Middle frontal gyrus (tissue), 1 donor: ENCODE data around the gene WNT3.
"Not testable (repeated sequence)": the region's sequence is repeated elsewhere in the genome, so short reads cannot be mapped to it uniquely, and the experiment has no call there.

Source experiments
- DNase-seq: peaks from one replicate; pipeline ENCODE4 v3.0.0-alpha.2; 2015; ENCODE audit warnings: low spot score; ENCODE audit errors: extremely low spot score

Gene WNT3

DNA sequence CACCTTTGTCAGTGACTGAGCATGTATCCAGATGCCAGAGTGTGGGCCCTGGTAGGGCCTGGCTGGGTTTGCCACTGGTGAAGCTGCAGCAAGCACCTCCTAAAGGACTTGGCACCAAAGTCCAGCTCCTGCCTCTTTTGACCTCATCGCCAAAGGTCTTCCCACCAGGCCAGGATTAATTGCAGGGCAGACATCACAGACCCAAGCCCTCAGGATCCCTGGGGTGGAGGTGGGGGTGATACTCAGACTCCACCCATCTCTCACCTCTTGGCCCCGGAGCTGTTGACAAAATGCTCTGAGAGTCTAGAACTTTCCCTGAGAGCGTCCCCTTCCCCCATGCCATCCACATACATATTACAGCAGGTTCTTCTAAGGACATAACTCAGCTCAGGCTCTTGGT is 4.6 kb downstream of the WNT3 start:
- DNase-seq, result no peak

DNA sequence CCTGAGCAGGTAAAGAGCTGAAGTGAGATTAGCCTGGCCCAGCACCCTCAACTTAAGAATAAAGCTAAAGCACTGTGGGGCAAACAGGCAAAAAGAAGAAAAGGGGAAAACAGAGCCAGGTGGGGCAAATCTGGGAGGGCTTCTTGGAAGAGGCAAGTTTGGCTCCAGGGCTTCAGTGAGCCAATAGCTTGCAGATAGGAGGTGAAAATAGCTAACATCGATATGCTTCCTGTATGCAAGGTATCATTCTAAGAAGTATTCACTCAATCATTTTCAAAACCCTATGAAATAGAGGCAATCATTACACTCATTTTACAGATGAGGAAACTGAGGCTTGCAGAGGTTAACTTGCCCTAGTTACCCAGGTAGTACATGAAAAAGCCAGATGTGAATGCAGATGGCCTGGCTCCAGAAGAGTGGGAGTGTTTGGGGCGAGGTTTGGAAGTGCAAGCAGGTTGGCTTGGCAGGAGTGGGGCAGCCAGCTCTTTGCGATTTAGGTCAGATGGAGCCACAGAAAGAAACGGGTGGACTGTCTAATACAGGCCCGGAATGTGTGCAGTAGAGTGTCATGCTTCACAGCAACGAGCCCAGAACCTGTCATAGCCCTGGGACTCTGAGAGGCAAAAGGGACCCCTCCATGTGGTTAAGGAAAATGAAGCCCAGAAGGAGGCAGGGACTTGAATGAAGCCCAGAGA is 5.7 kb downstream of the WNT3 start:
- no peak for DNase-seq

GRCh38 chr17:46811978-46812583 is 6.4 kb downstream of the WNT3 start:
- no peak for DNase-seq

DNA sequence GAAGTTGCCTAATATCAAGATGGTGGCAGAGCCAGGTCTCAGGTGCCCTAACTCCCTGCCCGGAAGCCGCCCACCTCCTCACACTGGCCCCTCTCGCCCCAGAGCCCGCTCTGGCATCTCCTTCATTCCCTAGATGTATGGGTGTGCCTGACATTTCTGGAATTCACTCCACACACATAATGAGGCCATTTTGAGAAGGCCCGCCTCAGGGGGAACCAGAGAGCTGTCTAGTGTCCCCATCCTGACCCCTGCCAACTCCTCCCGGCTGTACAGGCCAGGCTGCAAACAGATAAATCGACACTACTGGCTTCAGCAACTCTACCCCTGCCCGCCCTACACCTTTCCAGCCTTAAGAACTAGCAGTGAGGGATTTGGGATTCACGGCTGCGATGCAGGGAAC is 7.7 kb downstream of the WNT3 start:
- DNase-seq, result no peak

DNA sequence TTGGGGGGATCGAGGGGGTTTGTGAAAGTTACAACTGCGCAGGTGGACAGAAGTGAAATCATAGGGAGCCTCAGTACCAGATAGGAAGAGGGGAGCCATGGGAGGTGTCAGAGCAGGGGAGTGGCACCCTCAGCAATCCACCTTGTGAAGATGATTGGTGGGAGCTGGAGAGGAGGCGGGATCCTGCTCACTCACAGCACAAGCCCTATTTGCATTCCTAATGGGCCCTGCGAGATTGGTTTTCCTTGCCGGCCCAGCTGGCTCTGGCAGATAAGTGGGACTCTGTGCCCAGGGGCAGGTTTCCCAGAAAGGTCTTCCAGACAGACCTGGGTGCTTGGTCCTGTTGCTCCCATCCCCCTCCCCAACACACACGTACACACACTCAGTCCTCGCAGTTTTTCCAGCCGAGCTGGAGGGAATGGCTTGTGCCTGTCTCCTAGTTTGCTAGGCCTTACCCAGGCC is 9.4 kb downstream of the WNT3 start:
- DNase-seq, result no peak

DNA sequence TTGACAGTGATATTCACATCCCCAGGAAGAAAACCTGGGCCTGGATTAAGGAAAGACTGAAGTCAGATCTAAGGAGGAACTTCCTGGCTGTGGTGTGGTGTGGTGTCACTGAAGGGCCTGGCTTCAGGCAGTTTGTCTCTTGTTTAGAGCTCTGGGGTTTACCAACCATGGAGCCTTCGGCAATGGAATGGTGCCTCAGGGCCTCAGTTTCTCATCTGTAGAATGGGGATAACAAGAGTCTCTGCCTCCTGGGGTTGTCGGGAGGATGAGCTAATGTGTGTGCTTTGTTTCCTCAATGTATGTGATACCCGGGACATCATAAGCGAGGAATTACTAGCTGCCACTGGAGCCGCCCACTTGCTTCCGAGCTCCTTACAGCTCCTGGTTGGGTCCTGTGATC is 12.7 kb downstream of the WNT3 start:
- no peak for DNase-seq

- no peak for DNase-seq
Measured at GRCh38 chr17:46803544-46803943, 14.9 kb downstream of the WNT3 start.

DNA sequence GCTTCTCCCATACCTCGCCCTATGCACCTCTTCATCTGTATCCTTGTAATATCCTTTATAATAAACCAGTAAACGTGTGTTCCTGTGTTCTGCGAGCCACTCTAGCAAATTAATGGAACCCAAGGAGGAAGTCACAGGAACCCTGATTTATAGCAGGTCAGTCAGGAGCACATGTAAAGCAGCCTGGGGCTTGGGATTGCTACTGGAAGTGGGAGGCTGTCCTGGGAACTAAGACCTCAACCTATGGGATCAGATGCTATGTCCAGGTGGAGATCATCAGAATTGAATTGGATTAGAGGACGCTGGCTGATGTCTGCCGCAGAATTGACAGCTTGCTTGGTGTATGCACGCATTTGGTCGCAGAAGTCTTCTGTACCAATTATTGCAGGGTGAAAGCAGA is 15.7 kb downstream of the WNT3 start:
- DNase-seq, result no peak

DNA sequence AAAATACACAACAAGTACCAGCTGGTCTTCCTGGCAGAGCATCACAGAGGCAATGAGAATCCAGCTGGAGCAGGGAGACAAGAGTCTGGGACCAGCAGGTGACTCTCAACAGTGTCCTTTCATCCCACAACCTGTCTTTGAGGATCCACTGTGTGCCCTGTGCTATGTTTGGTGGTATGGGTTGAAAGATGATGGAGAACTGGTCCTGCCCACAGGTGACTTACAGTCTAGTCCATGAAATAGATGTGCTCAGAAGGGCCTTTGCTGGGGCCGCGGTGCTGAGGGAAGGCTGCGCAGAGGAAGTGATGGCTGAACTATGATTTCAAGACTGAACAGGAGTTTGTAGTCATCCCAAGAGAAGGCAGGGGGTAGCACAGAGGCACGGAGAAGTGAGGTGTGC is 17.9 kb downstream of the WNT3 start:
- DNase-seq, result no peak

- DNase-seq, result no peak
Measured at GRCh38 chr17:46796956-46797530, 21.4 kb downstream of the WNT3 start.

DNA sequence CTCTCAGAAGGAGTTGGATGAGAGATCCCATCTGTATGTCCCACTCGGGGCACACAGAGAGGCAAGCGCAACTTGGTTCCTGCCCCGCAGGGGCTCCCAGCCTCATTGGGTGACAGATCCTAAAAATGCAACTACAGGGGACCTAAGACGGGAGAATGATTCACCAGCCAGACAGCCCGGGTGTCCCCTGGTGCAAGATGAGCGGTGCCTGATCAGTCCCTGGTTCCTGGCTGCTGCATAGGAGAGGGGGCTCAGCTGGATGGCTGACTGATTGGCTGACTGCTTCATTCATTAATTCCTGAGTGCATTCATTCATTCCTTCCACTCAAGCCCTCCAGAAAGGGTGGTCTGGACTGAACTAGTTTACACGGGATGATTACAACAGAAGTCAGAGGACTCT is 22.0 kb downstream of the WNT3 start:
- DNase-seq, result no peak

DNA sequence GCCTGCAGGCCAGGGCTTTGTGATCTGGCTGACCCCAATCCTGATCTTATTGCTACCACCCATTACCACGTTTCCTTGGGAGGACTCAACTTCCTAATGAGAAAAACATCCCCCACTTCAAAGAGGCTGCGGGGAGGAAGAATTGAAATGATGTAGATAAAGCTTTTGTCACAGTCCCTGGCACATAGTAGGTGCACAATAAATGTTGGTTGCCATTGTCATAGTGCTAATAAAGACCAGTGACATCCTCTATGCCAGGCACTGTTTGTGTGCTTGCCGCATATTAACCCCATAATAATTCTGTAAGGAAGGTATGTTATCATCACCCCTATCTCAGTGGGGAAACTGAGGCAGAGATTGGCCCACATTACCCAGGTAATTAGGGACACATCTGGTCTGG is 22.4 kb downstream of the WNT3 start:
- DNase-seq, result no peak

DNA sequence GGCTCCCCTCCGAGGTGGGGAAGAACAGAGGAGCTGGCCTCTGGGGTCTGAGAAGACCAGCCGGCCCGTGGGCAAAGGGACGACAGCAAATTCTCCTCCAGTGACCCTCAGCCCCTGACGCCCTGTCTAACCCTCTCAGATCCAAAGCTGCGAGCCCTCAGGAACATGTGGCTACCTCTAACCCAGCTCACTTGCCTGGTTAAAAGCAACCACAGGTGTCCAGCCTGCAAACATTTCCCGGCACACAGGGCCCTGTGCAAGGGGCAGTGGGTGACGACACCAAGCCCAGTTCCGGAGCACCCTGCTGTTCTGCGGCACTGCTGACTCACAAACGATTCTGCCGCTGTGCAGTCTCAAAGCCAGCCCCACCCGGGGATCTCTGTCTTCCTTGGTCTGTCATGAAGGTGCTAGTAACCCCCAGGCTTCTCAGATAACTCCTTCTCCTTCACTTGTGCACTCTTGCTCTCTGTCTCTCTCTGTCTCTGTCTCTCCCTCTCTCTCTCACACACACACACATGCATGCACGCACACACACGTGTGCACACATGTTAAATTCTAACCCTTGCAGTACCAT is 23.0 kb downstream of the WNT3 start:
- no peak for DNase-seq

DNA sequence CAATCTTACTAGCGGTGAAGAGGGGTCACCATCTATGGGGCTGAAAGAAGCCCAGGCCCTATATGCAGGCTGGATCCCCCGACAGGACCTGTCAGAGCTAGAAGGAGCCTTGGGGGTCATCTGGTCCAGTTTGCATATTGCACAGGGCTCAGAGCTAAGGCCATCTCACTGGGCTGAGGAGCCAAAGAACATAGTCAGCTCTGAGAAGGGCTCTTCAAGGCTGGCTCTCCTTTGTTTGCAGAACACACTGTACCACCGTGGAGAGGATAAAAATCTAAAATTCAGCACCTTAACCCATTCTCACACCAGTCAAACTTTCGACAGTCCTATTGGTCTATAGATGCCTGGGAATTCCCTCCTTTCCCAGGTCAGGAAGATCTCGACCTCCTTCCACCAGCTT is 24.2 kb downstream of the WNT3 start:
- DNase-seq, result no peak

DNA sequence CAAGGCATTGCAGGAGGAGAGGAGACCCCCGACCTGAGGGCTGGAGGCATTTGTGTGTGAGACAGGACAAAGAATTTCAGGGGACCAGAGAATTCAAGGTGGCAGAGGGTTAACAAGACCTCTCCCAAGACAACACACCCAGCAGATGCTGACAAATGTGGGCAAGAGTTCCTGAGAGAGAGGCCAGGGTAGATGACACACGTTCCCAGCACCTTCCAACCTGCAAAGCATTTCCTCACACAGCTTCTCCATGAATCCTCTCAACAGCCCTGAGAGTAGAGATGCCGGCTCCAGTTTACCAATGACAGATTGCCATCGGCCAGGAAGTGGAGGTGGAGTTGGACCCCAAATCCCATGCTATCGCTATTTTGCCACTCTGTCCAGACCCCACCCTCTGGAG is 25.0 kb downstream of the WNT3 start:
- no peak for DNase-seq

GRCh38 chr17:46793023-46793422 is 25.5 kb downstream of the WNT3 start:
- not testable (repeated sequence) for DNase-seq

DNA sequence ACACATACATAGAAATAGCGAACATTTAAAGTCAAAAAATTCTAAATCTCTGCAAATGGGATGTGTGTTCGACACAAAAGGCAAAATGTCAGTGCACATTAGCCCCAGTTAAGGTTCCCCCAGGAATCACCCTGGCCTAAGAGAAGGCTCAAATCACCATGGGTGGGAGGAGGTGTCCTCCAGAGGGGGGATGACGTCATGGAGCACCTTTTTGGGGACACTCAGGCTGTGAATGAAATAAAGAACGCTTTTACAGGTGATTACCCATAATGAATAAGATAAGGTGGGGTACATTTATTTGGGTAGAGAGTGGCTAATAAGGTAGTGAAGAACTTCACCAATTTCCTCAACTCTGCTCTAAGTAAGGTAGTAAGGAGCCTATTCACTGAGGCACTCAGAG is 26.4 kb downstream of the WNT3 start:
- no peak for DNase-seq

DNA sequence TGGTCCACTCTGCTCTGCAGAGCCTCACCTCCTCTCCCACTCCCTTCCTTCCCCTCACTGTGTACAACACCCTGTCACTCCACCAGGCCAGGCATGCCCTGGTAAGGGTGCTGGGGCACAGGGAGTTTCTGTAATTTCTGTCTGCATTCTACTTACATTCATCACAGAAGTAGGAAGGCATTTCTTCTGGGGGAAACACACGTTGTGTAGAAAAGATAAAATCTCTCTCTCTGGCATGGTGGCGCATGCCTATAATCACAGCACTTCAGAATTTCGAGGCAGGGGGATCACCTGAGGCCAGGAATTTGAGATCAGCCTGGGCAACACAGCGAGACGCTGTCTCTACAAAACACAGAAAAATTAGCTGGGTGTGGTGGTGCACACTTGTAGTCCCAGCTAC is 27.0 kb downstream of the WNT3 start:
- no peak for DNase-seq

DNA sequence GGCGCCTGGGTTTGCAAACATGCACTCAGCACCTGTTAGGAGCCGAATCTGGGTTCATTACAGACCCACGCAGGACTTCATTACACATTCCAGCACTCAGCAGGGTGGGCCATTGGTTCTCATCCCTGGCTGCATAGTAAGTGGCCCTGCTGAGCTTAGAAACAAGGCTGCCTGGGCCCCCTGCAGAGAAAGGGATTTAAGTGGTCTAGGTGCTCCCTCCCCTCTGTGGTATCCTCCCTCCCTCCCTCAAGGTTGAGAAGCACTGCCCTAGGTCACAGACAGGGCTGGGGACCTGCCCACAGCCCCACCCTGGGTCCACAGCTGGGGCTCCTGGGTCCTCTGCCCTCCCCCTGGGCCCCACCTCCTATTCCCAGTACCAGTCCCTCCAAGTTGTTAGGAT is 28.3 kb downstream of the WNT3 start:
- DNase-seq, result no peak

DNA sequence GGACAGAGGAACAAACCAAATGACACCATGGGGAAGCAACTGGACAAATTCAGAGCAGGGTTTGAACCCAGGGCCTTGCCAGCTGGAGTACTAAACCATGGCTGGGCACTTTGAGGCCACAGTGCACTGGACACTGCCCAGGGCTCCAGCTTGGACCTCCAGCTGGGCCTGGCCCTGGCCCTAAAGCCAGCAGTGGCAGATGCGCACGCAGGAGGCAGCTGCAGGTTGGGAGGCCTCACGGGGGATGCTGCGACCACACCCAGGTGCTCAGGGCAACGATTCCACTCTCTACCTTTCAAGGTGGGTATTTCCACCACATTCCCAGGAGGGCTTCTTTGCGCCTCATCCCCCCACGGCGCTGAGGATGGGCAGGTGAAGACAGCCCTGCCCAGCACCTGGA is 28.9 kb downstream of the WNT3 start:
- DNase-seq, result no peak

DNA sequence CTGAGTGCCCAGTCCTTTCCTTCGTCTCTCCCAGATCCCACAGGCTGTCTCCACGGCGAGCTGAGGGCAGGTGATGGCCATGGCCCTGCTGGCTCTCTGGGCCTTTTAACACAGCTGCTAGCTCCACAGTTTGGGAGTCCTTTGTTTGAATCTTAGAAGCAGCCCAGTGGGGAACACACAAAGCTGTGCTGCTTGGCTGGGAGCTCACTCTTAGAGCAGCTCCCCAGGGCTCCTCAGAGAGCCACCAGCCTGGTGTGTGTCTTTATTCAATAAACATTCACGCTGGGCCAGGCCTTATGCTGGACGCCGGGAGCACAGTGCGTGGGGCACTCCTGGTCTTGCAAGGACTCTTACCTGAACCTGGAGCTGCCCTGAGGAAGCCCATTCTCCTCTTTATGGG is 29.7 kb downstream of the WNT3 start:
- DNase-seq, result no peak

GRCh38 chr17:46788300-46788699 is 30.2 kb downstream of the WNT3 start:
- no peak for DNase-seq

DNA sequence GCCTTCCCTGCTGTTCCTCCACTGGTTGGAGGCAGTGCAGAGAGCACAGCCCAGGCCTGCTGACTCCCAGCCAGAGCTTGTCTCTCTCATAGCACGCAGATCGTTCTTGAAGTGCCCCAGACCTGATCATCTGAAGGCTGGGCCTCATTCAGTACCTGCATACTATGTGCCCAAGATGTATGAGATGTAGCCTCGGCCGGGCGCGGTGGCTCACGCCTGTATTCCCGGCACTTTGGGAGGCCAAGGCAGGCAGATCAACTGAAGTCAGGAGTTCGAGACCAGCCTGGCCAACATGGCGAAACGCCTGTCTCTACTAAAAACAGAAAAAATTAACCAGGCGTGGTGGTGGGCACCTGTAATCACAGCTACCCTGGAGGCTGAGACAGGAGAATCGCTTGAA is 31.0 kb downstream of the WNT3 start:
- no peak for DNase-seq
